ENCODE results near the gene C14orf39. TPM values are rescaled to one million over a fixed set of nuclear protein-coding genes. Genes with fewer than 3 reads are reported as not detected.
"Not testable (repeated sequence)": the region's sequence is repeated elsewhere in the genome, so short reads cannot be mapped to it uniquely, and the experiment has no call there.

C14orf39 gene
- total RNA-seq, 2 experiments from 2014 or later: not detected

- H3K4me3 Mint-ChIP-seq: no peak overlapping the region
- H3K27ac Mint-ChIP-seq: peak overlapping the region; percentile 62
- H3K4me1 Mint-ChIP-seq: peaks cover 9% of the 10 kb centered on the region
- H3K36me3 Mint-ChIP-seq (ENCODE audit: low read depth): no peaks in the 10 kb centered on the region
- ChIA-PET POLR2A (no interaction called here), CTCF (no interaction called here)
- no peak for DNase-seq
- peaks cover 3% of the 10 kb centered on the region for H3K9me3 Mint-ChIP-seq
- peaks cover 90% of the 10 kb centered on the region for H3K27me3 Mint-ChIP-seq
These were observed 22.5 kb upstream of the C14orf39 start for GRCh38 chr14:60508363-60508706.

GRCh38 chr14:60506985-60507829 is 21.3 kb upstream of the C14orf39 start:
- ChIA-PET CTCF (no interaction called here), POLR2A (no interaction called here)
- Mint-ChIP-seq H3K9me3 (peaks cover 2% of the 10 kb centered on the region), H3K4me1 (peaks cover 9% of the 10 kb centered on the region), H3K27me3 (peaks cover 86% of the 10 kb centered on the region), H3K27ac (peak overlapping the region; percentile 73), H3K4me3 (no peak overlapping the region), H3K36me3 (ENCODE audit: low read depth) (no peaks in the 10 kb centered on the region)
- no peak for DNase-seq

- Mint-ChIP-seq H3K27me3 (peaks cover 86% of the 10 kb centered on the region), H3K4me1 (peaks cover 9% of the 10 kb centered on the region), H3K4me3 (no peak overlapping the region), H3K36me3 (ENCODE audit: low read depth) (no peaks in the 10 kb centered on the region), H3K9me3 (no peaks in the 10 kb centered on the region), H3K27ac (peak overlapping the region; percentile 41)
- ChIA-PET POLR2A (no interaction called here), CTCF (no interaction called here)
- no peak for DNase-seq
These were observed 20.7 kb upstream of the C14orf39 start for GRCh38 chr14:60506462-60506984.

DNA sequence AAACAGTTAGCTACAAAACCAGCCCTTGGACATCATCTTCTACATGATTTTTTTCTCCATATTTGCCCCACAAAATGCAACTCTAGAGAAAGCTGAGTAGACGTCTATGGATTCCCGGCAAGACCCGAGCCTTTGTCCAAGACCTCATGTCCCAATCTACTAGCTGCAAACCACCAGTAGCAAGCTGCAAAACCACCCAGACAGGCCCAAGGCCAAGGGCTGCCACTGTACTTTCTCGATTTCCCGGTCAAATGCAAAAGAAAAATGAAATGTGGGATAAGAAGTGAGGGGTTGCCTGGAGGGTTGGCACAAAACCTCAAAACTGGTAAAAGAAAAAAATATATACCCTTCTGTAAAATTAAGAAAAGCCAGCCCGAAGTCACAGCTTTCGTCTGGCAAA is 20.1 kb upstream of the C14orf39 start:
- Mint-ChIP-seq H3K27me3 (peaks cover 85% of the 10 kb centered on the region), H3K27ac (no peak overlapping the region), H3K4me3 (no peak overlapping the region), H3K4me1 (peaks cover 7% of the 10 kb centered on the region), H3K36me3 (ENCODE audit: low read depth) (no peaks in the 10 kb centered on the region), H3K9me3 (no peaks in the 10 kb centered on the region)
- CTCF ChIA-PET: no interaction called here
- no peak for DNase-seq
- POLR2A ChIA-PET: no interaction called here

DNA sequence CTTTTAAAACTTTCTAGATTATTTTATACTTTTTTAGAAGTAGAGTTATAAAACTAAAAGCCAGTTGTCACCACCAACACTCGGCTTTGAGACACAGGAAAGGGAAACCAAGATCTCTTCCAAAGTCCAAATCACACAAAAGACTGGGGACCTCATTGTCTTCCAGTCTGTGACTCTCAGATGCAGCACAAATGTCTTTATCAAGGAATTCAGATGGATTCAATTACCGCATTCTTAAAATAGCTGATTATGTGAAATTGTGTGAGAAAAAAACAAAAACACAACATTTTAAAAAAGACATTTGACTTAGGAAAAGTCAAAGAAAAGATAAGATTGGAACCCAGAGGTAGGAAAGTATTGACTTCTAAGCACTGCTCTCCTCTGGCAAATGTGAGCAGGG is 19.6 kb upstream of the C14orf39 start:
- Mint-ChIP-seq H3K4me3 (no peak overlapping the region), H3K27ac (no peak overlapping the region), H3K36me3 (ENCODE audit: low read depth) (no peaks in the 10 kb centered on the region), H3K9me3 (no peaks in the 10 kb centered on the region), H3K27me3 (peaks cover 81% of the 10 kb centered on the region), H3K4me1 (peaks cover 6% of the 10 kb centered on the region)
- ChIA-PET CTCF (no interaction called here), POLR2A (no interaction called here)
- no peak for DNase-seq

DNA sequence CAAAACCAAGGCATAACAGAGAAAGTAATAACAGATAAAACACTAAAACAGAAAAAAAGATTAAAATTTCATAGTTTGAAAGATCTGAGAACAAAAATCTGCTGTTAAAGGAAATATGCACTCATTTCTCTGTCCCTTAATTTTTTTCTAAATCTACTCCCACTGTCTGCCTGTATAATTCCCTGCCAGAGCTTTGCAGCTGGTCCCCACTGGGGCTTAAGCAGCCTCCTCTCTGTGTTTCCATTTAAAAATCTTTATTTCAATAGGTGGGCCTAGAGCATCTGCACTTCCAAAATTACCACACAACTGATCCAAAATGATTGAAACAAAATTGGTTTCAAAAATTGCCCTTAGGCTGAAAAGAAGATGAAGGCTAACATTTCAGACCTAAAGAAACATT is 16.7 kb upstream of the C14orf39 start:
- peaks cover 2% of the 10 kb centered on the region for H3K4me1 Mint-ChIP-seq

GRCh38 chr14:60495946-60496345 is 10.1 kb upstream of the C14orf39 start:
- Mint-ChIP-seq H3K4me3 (no peak overlapping the region), H3K36me3 (ENCODE audit: low read depth) (no peaks in the 10 kb centered on the region), H3K9me3 (no peaks in the 10 kb centered on the region), H3K4me1 (no peaks in the 10 kb centered on the region), H3K27ac (no peak overlapping the region), H3K27me3 (peaks cover 6% of the 10 kb centered on the region)
- CTCF ChIA-PET: no interaction called here
- POLR2A ChIA-PET: no interaction called here
- no peak for DNase-seq

More for the DNA sequence above, 16.7 kb upstream of the C14orf39 start:
- POLR2A ChIA-PET: no interaction called here
- no peak for DNase-seq
- CTCF ChIA-PET: interaction anchor here (0.6 kb wide), 1 partner anchor 143 kb away, joined by 3 read pairs; no protein-coding TSS in a partner anchor
- Mint-ChIP-seq H3K36me3 (ENCODE audit: low read depth) (no peaks in the 10 kb centered on the region), H3K27me3 (peaks cover 54% of the 10 kb centered on the region), H3K4me3 (no peak overlapping the region), H3K9me3 (no peaks in the 10 kb centered on the region), H3K27ac (no peak overlapping the region)

DNA sequence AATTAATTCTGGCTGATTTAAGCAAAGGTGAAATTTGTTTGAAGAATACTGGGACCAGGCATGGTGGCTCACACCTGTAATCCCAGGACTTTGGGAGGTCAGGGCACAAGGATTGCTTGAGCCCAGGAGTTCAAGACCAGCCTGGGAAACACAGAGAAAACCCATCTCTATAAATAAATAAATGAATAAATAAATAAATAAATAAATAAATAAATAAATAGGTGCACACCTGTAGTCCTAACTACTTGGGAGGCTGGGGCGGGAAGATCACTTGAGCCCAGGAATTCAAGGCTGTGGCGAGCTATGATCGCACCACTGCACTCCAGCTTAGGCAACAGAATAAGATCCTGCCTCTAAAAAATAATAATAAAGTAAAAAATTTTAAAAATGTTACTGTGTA is 4.4 kb upstream of the C14orf39 start:
- DNase-seq: no peak
- Mint-ChIP-seq H3K4me3 (no peak overlapping the region), H3K27ac (no peak overlapping the region), H3K9me3 (no peaks in the 10 kb centered on the region), H3K27me3 (peaks cover 14% of the 10 kb centered on the region), H3K4me1 (peaks cover 4% of the 10 kb centered on the region), H3K36me3 (ENCODE audit: low read depth) (peaks cover 1% of the 10 kb centered on the region)
- POLR2A ChIA-PET: no interaction called here
- CTCF ChIA-PET: no interaction called here

DNA sequence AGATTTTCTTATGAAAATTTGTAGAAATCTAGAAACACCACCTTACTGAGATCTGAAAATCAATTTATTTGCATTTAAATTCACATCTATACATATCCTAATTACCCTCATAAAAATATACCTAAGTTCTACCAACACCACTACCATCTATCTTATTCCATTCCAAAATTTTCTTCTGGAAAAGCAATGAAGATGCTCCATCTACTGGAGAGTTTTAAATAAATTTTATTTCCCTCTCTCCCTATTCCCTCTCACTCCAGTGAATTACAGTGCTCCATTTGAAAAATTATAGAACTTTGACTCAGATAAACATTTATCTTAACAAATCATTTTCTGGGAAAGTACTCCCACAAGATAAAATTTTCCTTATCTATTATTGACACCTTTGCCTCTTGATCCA is 2.3 kb upstream of the C14orf39 start:
- no peak overlapping the region for H3K4me3 Mint-ChIP-seq
- no peak overlapping the region for H3K27ac Mint-ChIP-seq

DNA sequence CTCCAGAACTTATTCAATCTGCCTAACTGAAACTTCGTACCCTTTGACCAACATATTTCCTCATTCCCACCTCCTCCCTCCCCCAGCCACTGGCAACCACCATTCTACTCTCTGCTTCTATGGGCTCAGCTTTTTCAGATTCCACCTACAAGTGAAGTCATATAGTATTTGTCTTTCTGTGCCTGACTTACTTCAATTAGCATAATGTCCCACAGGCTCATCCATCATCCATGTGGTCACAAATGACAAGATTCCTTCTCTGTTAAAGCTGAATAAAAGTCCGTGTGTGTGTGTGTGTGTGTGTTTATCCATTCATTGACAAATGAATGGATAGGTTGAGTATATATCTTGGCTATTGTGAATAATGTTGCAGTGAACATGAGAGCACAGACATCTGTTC is 1.3 kb upstream of the C14orf39 start:
- POLR2A ChIA-PET: no interaction called here
- no peaks in the 10 kb centered on the region for H3K9me3 Mint-ChIP-seq
- H3K36me3 Mint-ChIP-seq (ENCODE audit: low read depth): peaks cover 1% of the 10 kb centered on the region
- H3K4me1 Mint-ChIP-seq: peaks cover 5% of the 10 kb centered on the region
- no peak for DNase-seq
- H3K4me3 Mint-ChIP-seq: no peak overlapping the region
- peaks cover 28% of the 10 kb centered on the region for H3K27me3 Mint-ChIP-seq
- no peak overlapping the region for H3K27ac Mint-ChIP-seq
- CTCF ChIA-PET: interaction anchor here (0.6 kb wide), 1 partner anchor 18 kb away, joined by 6 read pairs; no protein-coding TSS in a partner anchor

More for the DNA sequence above, 2.3 kb upstream of the C14orf39 start:
- Mint-ChIP-seq H3K4me1 (peaks cover 5% of the 10 kb centered on the region), H3K9me3 (no peaks in the 10 kb centered on the region), H3K27me3 (peaks cover 23% of the 10 kb centered on the region), H3K36me3 (ENCODE audit: low read depth) (peaks cover 1% of the 10 kb centered on the region)
- POLR2A ChIA-PET: no interaction called here
- CTCF ChIA-PET: no interaction called here
- no peak for DNase-seq

GRCh38 chr14:60485057-60485597 is 736 bp downstream of the C14orf39 start:
- peaks cover 1% of the 10 kb centered on the region for H3K36me3 Mint-ChIP-seq (ENCODE audit: low read depth)
- H3K4me1 Mint-ChIP-seq: peaks cover 5% of the 10 kb centered on the region
- POLR2A ChIA-PET: no interaction called here
- H3K4me3 Mint-ChIP-seq: peak overlapping the region; percentile 21
- H3K27me3 Mint-ChIP-seq: peaks cover 26% of the 10 kb centered on the region
- H3K27ac Mint-ChIP-seq: no peak overlapping the region
- CTCF ChIA-PET: no interaction called here
- no peak for DNase-seq
- peaks cover 4% of the 10 kb centered on the region for H3K9me3 Mint-ChIP-seq

DNA sequence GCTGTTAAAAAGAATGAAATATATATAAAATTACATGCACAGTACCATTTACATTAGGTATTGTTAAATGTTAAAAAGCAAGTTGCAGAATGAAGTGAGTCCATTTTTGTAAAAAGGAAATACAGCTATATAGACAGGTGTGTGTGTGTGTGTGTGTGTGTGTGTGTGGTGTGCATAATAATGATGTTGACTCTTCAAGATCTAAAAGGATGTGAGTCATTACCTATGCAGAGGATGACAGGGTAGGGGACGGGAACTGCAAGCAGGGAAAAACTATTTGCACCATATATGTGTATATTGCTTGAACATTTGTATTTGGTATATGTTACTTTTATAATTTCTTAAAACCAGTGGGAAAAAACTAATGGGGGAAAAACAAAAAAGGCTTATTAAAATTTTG is 3.1 kb downstream of the C14orf39 start:
- H3K27me3 Mint-ChIP-seq: peaks cover 26% of the 10 kb centered on the region
- DNase-seq: no peak
- peaks cover 1% of the 10 kb centered on the region for H3K36me3 Mint-ChIP-seq (ENCODE audit: low read depth)
- CTCF ChIA-PET: no interaction called here
- peaks cover 4% of the 10 kb centered on the region for H3K9me3 Mint-ChIP-seq
- POLR2A ChIA-PET: no interaction called here
- H3K27ac Mint-ChIP-seq: no peak overlapping the region
- no peak overlapping the region for H3K4me3 Mint-ChIP-seq
- H3K4me1 Mint-ChIP-seq: peaks cover 5% of the 10 kb centered on the region

DNA sequence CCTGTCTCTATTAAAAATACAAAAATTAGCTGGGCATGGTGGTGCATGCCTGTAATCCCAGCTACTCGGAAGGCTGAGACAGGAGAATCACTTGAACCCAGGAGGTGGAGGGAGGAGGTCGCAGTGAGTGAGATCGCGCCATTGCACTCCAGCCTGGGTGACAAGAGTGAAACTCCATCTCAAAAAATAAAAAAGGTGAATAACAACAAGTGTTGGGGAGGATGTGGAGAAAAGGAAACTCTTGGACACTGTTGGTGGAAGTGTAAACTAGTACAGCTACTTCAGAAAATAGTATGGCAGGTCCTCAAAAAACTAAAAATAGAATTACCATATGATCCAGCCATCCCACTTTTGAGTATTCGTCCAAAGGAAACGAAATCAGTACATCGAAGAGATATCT is 5.6 kb downstream of the C14orf39 start:
- H3K27ac Mint-ChIP-seq; H3K4me1 Mint-ChIP-seq; H3K9me3 Mint-ChIP-seq; H3K4me3 Mint-ChIP-seq; CTCF ChIA-PET; DNase-seq; H3K36me3 Mint-ChIP-seq (ENCODE audit: low read depth); POLR2A ChIA-PET: not testable (repeated sequence)
- H3K27me3 Mint-ChIP-seq: peaks cover 23% of the 10 kb centered on the region

DNA sequence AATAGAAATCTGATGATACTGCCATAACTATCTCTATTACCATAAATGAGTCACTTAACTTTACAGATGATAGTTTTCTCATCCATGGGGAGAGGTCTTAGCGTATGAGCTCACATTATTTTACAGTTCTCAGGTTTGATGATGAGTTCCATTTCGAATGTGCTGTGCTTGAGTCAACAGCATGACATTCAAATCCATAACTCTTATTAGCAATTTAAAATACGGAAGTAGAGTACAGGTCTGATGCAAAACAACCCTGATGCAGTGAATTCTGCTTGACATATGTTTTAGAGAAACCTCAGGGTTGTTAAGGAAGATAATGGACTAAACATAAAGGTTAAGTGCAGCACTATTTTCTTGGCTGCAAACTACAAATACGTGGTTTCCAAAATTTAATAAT is 30.0 kb downstream of the C14orf39 start:
- ChIA-PET CTCF (interaction anchor here (0.6 kb wide), 1 partner anchor 1405 kb away, joined by 3 read pairs; no protein-coding TSS in a partner anchor), POLR2A (no interaction called here)
- no peak overlapping the region for H3K27ac Mint-ChIP-seq
- H3K36me3 Mint-ChIP-seq (ENCODE audit: low read depth): no peaks in the 10 kb centered on the region
- H3K4me3 Mint-ChIP-seq: no peak overlapping the region
- no peaks in the 10 kb centered on the region for H3K9me3 Mint-ChIP-seq
- no peaks in the 10 kb centered on the region for H3K4me1 Mint-ChIP-seq
- no peak for DNase-seq
- H3K27me3 Mint-ChIP-seq: peaks cover 5% of the 10 kb centered on the region
